ENCODE data around the gene VN1R4. TPM values are rescaled to one million over a fixed set of nuclear protein-coding genes. Genes with fewer than 3 reads are reported as not detected.
"Not testable (repeated sequence)": the region's sequence is repeated elsewhere in the genome, so short reads cannot be mapped to it uniquely, and the experiment has no call there.

VN1R4 gene
- total RNA-seq, 2 experiments from 2014 or later = not detected

- peaks cover 23% of the 10 kb centered on the region for H3K36me3 ChIP-seq (ENCODE audit: insufficient read depth, low read length)
- ChIA-PET POLR2A (no interaction called here), CTCF (interaction anchor here (0.8 kb wide), 1 partner anchor 120 kb away, joined by 3 read pairs; no protein-coding TSS in a partner anchor)
- no peaks in the 10 kb centered on the region for H3K4me1 ChIP-seq (ENCODE audit: insufficient read depth, low read length)
- Mint-ChIP-seq H3K27me3 (no peaks in the 10 kb centered on the region), H3K9me3 (peaks cover 25% of the 10 kb centered on the region), H3K36me3 (ENCODE audit: low read depth) (peaks cover 94% of the 10 kb centered on the region), H3K4me1 (ENCODE audit: low read depth) (no peaks in the 10 kb centered on the region), H3K4me3 (no peak overlapping the region), H3K27ac (no peak overlapping the region)
- no peaks in the 10 kb centered on the region for H3K27me3 ChIP-seq (ENCODE audit: control insufficient read depth in 1 of 2, insufficient read depth in 2 of 2, low read length in 2 of 2)
- DNase-seq (no peak), ATAC-seq (ENCODE audit: poor library complexity) (no peak)
- no peak for TF ChIP-seq CTCF (IDR thresholded peaks at IDR 0.05)
- H3K9me3 ChIP-seq (ENCODE audit: control insufficient read depth in 1 of 2, insufficient read depth in 1 of 2, low read length in 2 of 2) = peaks cover 26 to 69% of the 10 kb centered on the region in 2 experiments
- H3K27ac ChIP-seq (ENCODE audit: low read depth in 1 of 2, low read length in 2 of 2) = no peak overlapping the region
- no peak overlapping the region for H3K4me3 ChIP-seq (ENCODE audit: low read length)
- intact Hi-C loops (cut with DNase I, micrococcal nuclease) = no loop called here
Observed at GRCh38 chr19:53246498-53246897, 21.0 kb downstream of the VN1R4 start.

GRCh38 chr19:53237114-53237777 is 30.3 kb downstream of the VN1R4 start:
- ChIA-PET CTCF (no interaction called here), POLR2A (no interaction called here)
- Histone ChIP-seq H3K4me1 (ENCODE audit: insufficient read depth, low read length) (no peaks in the 10 kb centered on the region), H3K9me3 (ENCODE audit: control insufficient read depth in 1 of 2, insufficient read depth in 1 of 2, low read length in 2 of 2) (peaks cover 43 to 95% of the 10 kb centered on the region in 2 experiments), H3K36me3 (ENCODE audit: insufficient read depth, low read length) (peaks cover 2% of the 10 kb centered on the region), H3K27ac (ENCODE audit: low read depth in 1 of 2, low read length in 2 of 2) (no peak overlapping the region), H3K27me3 (ENCODE audit: control insufficient read depth in 1 of 2, insufficient read depth in 2 of 2, low read length in 2 of 2) (no peaks in the 10 kb centered on the region), H3K4me3 (ENCODE audit: low read length) (no peak overlapping the region)
- TF ChIP-seq CTCF (IDR thresholded peaks at IDR 0.05) = no peak
- Mint-ChIP-seq H3K36me3 (ENCODE audit: low read depth) (peaks cover 86% of the 10 kb centered on the region), H3K27ac (no peak overlapping the region), H3K4me3 (no peak overlapping the region), H3K9me3 (peaks cover 27% of the 10 kb centered on the region), H3K27me3 (no peaks in the 10 kb centered on the region), H3K4me1 (ENCODE audit: low read depth) (no peaks in the 10 kb centered on the region)
- DNase-seq = no peak
- no peak for ATAC-seq (ENCODE audit: poor library complexity)
- intact Hi-C loops (cut with DNase I, micrococcal nuclease) = no loop called here

- no peak overlapping the region for H3K27ac Mint-ChIP-seq
- H3K9me3 Mint-ChIP-seq = peaks cover 20% of the 10 kb centered on the region
- H3K4me3 Mint-ChIP-seq = no peak overlapping the region
Observed at GRCh38 chr19:53224606-53225005, 42.9 kb downstream of the VN1R4 start.

GRCh38 chr19:53222716-53223115 is 44.8 kb downstream of the VN1R4 start:
- Mint-ChIP-seq H3K9me3 (peaks cover 26% of the 10 kb centered on the region), H3K36me3 (ENCODE audit: low read depth) (peaks cover 61% of the 10 kb centered on the region)
- H3K4me3 Mint-ChIP-seq; POLR2A ChIA-PET; intact Hi-C loops (cut with DNase I, micrococcal nuclease); H3K27me3 Mint-ChIP-seq; DNase-seq; H3K36me3 ChIP-seq (ENCODE audit: insufficient read depth, low read length); H3K27ac ChIP-seq (ENCODE audit: low read depth in 1 of 2, low read length in 2 of 2); H3K4me3 ChIP-seq (ENCODE audit: low read length); H3K27ac Mint-ChIP-seq; H3K4me1 Mint-ChIP-seq (ENCODE audit: low read depth); ATAC-seq (ENCODE audit: poor library complexity); CTCF ChIA-PET; H3K4me1 ChIP-seq (ENCODE audit: insufficient read depth, low read length); H3K27me3 ChIP-seq (ENCODE audit: control insufficient read depth in 1 of 2, insufficient read depth in 2 of 2, low read length in 2 of 2): not testable (repeated sequence)
- peaks cover 57 to 63% of the 10 kb centered on the region in 2 experiments for H3K9me3 ChIP-seq (ENCODE audit: control insufficient read depth in 1 of 2, insufficient read depth in 1 of 2, low read length in 2 of 2)

More at GRCh38 chr19:53224606-53225005, 42.9 kb downstream of the VN1R4 start:
- Histone ChIP-seq H3K4me3 (ENCODE audit: low read length) (no peak overlapping the region), H3K9me3 (ENCODE audit: control insufficient read depth in 1 of 2, insufficient read depth in 1 of 2, low read length in 2 of 2) (peaks cover 61 to 62% of the 10 kb centered on the region in 2 experiments), H3K27ac (ENCODE audit: low read depth in 1 of 2, low read length in 2 of 2) (no peak overlapping the region), H3K27me3 (ENCODE audit: control insufficient read depth in 1 of 2, insufficient read depth in 2 of 2, low read length in 2 of 2) (no peaks in the 10 kb centered on the region), H3K4me1 (ENCODE audit: insufficient read depth, low read length) (no peaks in the 10 kb centered on the region), H3K36me3 (ENCODE audit: insufficient read depth, low read length) (no peaks in the 10 kb centered on the region)
- ChIA-PET CTCF (no interaction called here), POLR2A (no interaction called here)
- no peak for ATAC-seq (ENCODE audit: poor library complexity)
- Mint-ChIP-seq H3K27me3 (no peaks in the 10 kb centered on the region), H3K36me3 (ENCODE audit: low read depth) (peaks cover 61% of the 10 kb centered on the region), H3K4me1 (ENCODE audit: low read depth) (no peaks in the 10 kb centered on the region)
- intact Hi-C loops (cut with DNase I, micrococcal nuclease) = no loop called here
- no peak for TF ChIP-seq CTCF (IDR thresholded peaks at IDR 0.05)
- DNase-seq = no peak
